GM21526 (cell line): ENCODE results near the gene CEP72.
"Not testable (repeated sequence)": the region's sequence is repeated elsewhere in the genome, so short reads cannot be mapped to it uniquely, and the experiment has no call there.

Experiments
- ATAC-seq: cut with Tn5 transposase; IDR thresholded peaks from one replicate; pipeline ENCODE4 v1.9.1; 2021; ENCODE audit warnings: moderate library complexity; ENCODE audit not compliant: unreplicated experiment, low FRiP score

Gene CEP72

GRCh38 chr5:695475-695874 lies 83.3 kb downstream of the CEP72 start:
- not testable (repeated sequence) for ATAC-seq

- ATAC-seq = not testable (repeated sequence)
Measured at GRCh38 chr5:696191-696590, 84.1 kb downstream of the CEP72 start.

DNA sequence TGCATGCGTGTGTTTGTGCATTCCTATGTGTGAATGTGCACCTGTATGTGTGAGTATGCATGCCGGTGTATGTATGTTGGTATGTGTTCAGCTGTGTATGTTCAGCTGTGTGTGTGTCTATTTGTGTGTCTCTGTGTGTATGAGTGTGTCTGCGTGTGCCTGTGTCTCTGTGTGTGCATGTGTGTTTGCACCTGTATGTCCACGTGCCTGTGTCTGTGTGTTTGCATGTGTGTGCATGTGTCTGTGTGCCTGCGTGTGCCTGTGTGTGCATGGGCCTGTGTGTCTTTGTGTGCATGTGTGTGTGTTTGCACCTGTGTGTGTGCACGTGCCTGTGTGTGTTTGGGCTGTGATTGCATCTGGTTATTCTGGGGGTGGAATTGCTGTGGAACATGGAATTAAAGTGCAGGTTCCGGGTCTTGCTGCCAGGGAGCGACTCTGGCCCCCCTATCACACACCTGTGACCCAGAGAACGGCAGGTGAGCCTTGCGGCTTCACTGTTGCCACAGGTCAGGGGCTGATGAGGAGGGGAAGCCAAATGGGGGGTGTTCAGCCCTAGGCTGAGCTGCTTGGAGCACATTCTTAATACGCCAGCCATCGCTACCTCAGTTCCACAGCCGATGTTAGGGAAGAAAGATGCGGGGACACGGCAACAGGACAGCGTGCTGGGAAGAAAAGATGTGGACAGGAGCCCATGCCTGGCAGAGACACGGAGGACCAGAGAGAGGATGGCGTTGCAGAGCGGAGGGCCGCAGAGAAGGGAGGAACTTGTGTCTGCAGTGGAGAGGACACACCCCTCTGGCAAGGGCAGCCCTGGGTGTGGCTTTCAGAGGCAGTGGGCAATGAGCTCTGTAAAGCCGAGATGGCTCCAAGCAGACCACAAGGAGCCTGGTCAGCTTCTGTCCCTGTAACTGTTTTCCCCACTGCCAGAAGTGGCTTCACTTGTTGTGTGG lies 84.9 kb downstream of the CEP72 start:
- ATAC-seq = not testable (repeated sequence)
